Endodermal cell (in vitro differentiated cells): ENCODE measurements around the gene MAGEC1. TPM values are rescaled to one million over a fixed set of nuclear protein-coding genes. Genes with fewer than 3 reads are reported as not detected.
"Not testable (repeated sequence)": the region's sequence is repeated elsewhere in the genome, so short reads cannot be mapped to it uniquely, and the experiment has no call there.

Source experiments
- DNase-seq: peaks from one replicate; pipeline ENCODE4 v3.0.0-alpha.2; 2017
- H3K27ac ChIP-seq: 2 replicates; pipeline ENCODE4 v1.5.1; 2013; ENCODE audit warnings: mild to moderate bottlenecking, low read depth, low read length, moderate library complexity
- H3K27me3 ChIP-seq: 2 replicates; pipeline ENCODE4 v1.6.1; 2013; ENCODE audit warnings: mild to moderate bottlenecking, low read length, moderate library complexity; ENCODE audit not compliant: insufficient read depth, control insufficient read depth, poor library complexity, severe bottlenecking
- H3K36me3 ChIP-seq: 2 replicates; pipeline ENCODE4 v1.7.0; 2013; ENCODE audit warnings: mild to moderate bottlenecking, low read length, moderate library complexity; ENCODE audit not compliant: control insufficient read depth, insufficient read depth
- H3K4me1 ChIP-seq: one replicate; pipeline ENCODE4 v1.7.0; 2013; ENCODE audit warnings: low read length; ENCODE audit not compliant: control insufficient read depth, insufficient read depth
- H3K4me3 ChIP-seq: 2 replicates; pipeline ENCODE4 v1.5.1; 2013; ENCODE audit warnings: mild to moderate bottlenecking, low read length, moderate library complexity
- H3K9ac ChIP-seq: 2 replicates; pipeline ENCODE4 v1.6.1; 2013; ENCODE audit warnings: mild to moderate bottlenecking, low read length, moderate library complexity; ENCODE audit not compliant: poor library complexity, severe bottlenecking; ENCODE audit errors: extremely low read depth
- H3K9me3 ChIP-seq: 2 replicates; pipeline ENCODE4 v1.6.1; 2013; ENCODE audit warnings: mild to moderate bottlenecking, low read length, moderate library complexity; ENCODE audit not compliant: control insufficient read depth
- H3K27ac Mint-ChIP-seq: 2 replicates; pipeline ENCODE4 v1.8.0; 2020; ENCODE audit warnings: mixed read lengths
- H3K27me3 Mint-ChIP-seq: 2 replicates; pipeline ENCODE4 v1.8.0; 2021; ENCODE audit warnings: mild to moderate bottlenecking, mixed read lengths; ENCODE audit not compliant: insufficient read depth
- H3K36me3 Mint-ChIP-seq: 2 replicates; pipeline ENCODE4 v1.8.0; 2020; ENCODE audit warnings: low read depth, mixed read lengths
- H3K4me1 Mint-ChIP-seq: 2 replicates; pipeline ENCODE4 v1.8.0; 2020; ENCODE audit warnings: mixed read lengths
- H3K4me3 Mint-ChIP-seq: 2 replicates; pipeline ENCODE4 v1.8.0; 2020; ENCODE audit warnings: mild to moderate bottlenecking, moderate library complexity, mixed read lengths
- H3K9me3 Mint-ChIP-seq: 2 replicates; pipeline ENCODE4 v1.8.0; 2020; ENCODE audit warnings: mild to moderate bottlenecking, mixed read lengths
- CTCF ChIP-seq: fragments of 200-600 bp; sonication (generic); conservative IDR thresholded peaks from 2 replicates; pipeline ENCODE4 v1.5.0; 2021; ENCODE audit warnings: antibody characterized with exemption, mild to moderate bottlenecking
- WGBS, 2 experiments: methylation state at CpG; one replicate each; pipeline versions ENCODE4 v1.1.5 to v1.1.7; 2013; ENCODE audit warnings: missing lambda C conversion rate in 2 of 2, mixed read lengths in 1 of 2; ENCODE audit not compliant: insufficient coverage in 1 of 2, insufficient read length in 1 of 2; 5-methylcytosine and 5-hydroxymethylcytosine counted together
- total RNA-seq, 2 donors: library from RNA; stranded (reverse); fragmentation: NEBNext Ultra II Directional in 1 of 2; extraction: Animal tissue kit (Norgen Biotek cat#: 25700) in 1 of 2; gene quantifications; 2 replicates in 1 of 2; 3 replicates in 1 of 2; pipeline ENCODE4 v1.2.1, GENCODE V29; 2021

The MAGEC1 gene
- total RNA-seq, 2 donors from 2014 or later = not detected

- peak; percentile 54 for TF ChIP-seq CTCF
- Histone ChIP-seq H3K27ac (no peak overlapping the region), H3K9me3 (peaks cover 8% of the 10 kb centered on the region), H3K9ac (no peak overlapping the region), H3K36me3 (no peaks in the 10 kb centered on the region), H3K4me1 (no peaks in the 10 kb centered on the region), H3K27me3 (no peaks in the 10 kb centered on the region), H3K4me3 (no peak overlapping the region)
- Mint-ChIP-seq H3K27ac (no peak overlapping the region), H3K36me3 (no peaks in the 10 kb centered on the region), H3K9me3 (peaks cover 73% of the 10 kb centered on the region), H3K4me3 (no peak overlapping the region), H3K27me3 (no peaks in the 10 kb centered on the region), H3K4me1 (peaks cover under 1% of the 10 kb centered on the region)
- peak; percentile 49 for DNase-seq
- 81% methylated on average over 5 of the region's 5 CpGs; no CpG with 5 or more reads in 1 of the 2 experiments for WGBS, 2 experiments
These were observed 24.1 kb upstream of the MAGEC1 start for GRCh38 chrX:141879616-141880015.

- not testable (repeated sequence) for H3K27me3 ChIP-seq, DNase-seq, H3K27ac Mint-ChIP-seq, H3K9ac ChIP-seq, H3K36me3 Mint-ChIP-seq, H3K4me1 ChIP-seq, H3K4me1 Mint-ChIP-seq, H3K4me3 ChIP-seq, H3K36me3 ChIP-seq, H3K27ac ChIP-seq, H3K27me3 Mint-ChIP-seq, H3K9me3 ChIP-seq, H3K4me3 Mint-ChIP-seq
- H3K9me3 Mint-ChIP-seq = peaks cover 55% of the 10 kb centered on the region
- 91 to 94% methylated on average over 3 to 5 of the region's 5 CpGs for WGBS, 2 experiments
These were observed 14.9 kb upstream of the MAGEC1 start for GRCh38 chrX:141888811-141889210.

GRCh38 chrX:141894733-141895132 is 9.0 kb upstream of the MAGEC1 start:
- Mint-ChIP-seq H3K36me3 (no peaks in the 10 kb centered on the region), H3K4me1 (no peaks in the 10 kb centered on the region), H3K4me3 (no peak overlapping the region), H3K27ac (no peak overlapping the region), H3K27me3 (no peaks in the 10 kb centered on the region), H3K9me3 (peaks cover 45% of the 10 kb centered on the region)
- DNase-seq = no peak
- no peak overlapping the region for H3K27ac ChIP-seq
- no peaks in the 10 kb centered on the region for H3K4me1 ChIP-seq
- H3K27me3 ChIP-seq = no peaks in the 10 kb centered on the region
- no peaks in the 10 kb centered on the region for H3K36me3 ChIP-seq
- no peaks in the 10 kb centered on the region for H3K9me3 ChIP-seq
- WGBS, 2 experiments = 83% methylated on average over 6 of the region's 7 CpGs; no CpG with 5 or more reads in 1 of the 2 experiments
- TF ChIP-seq CTCF = no peak
- H3K9ac ChIP-seq = no peak overlapping the region
- H3K4me3 ChIP-seq = no peak overlapping the region

- H3K36me3 ChIP-seq = no peaks in the 10 kb centered on the region
- no peak overlapping the region for H3K27ac ChIP-seq
- Mint-ChIP-seq H3K9me3 (peaks cover 56% of the 10 kb centered on the region), H3K36me3 (no peaks in the 10 kb centered on the region), H3K4me1 (no peaks in the 10 kb centered on the region), H3K4me3 (no peak overlapping the region), H3K27ac (no peak overlapping the region), H3K27me3 (no peaks in the 10 kb centered on the region)
- H3K9ac ChIP-seq = no peak overlapping the region
- DNase-seq = no peak
- H3K4me1 ChIP-seq = no peaks in the 10 kb centered on the region
- no peak for TF ChIP-seq CTCF
- no peaks in the 10 kb centered on the region for H3K9me3 ChIP-seq
- whole genome bisulfite sequencing, 2 experiments = no CpG with 5 or more reads among the region's 2 CpGs
- H3K27me3 ChIP-seq = no peaks in the 10 kb centered on the region
- no peak overlapping the region for H3K4me3 ChIP-seq
These were observed 6.0 kb upstream of the MAGEC1 start for GRCh38 chrX:141897690-141898089.
